ENCODE results near the gene LYSMD4. TPM values are rescaled to one million over a fixed set of nuclear protein-coding genes. Genes with fewer than 3 reads are reported as not detected.

LYSMD4 gene
- total and polyA plus RNA-seq, 2 of the 8 experiments (the other 6 are each of a cell fraction or from before 2014, with no cell fraction given): 7.5 to 17.5 TPM

DNA sequence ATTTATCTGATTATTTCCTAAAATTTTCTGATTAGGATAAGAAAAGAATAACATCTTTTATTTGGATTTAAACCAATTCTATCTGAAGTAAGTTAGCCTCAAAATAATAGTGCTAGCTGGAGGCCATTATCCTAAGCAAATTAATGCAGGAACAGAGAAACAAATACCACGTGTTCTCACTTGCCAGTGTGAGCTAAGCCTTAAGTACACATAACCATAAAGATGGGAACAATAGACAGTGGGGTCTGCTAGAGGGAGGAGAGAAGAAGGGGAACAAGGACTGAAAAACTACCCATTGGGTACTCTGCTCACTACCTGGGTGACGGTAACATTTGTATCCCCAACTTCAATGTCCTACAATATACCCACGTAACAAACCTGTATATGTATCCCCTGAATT lies 31.3 kb upstream of the LYSMD4 start:
- CTCF ChIA-PET (ENCODE audit: partially characterized antibody): no interaction called here
- WGBS, 2 experiments (ENCODE audit: extremely low coverage in 1 of 2, insufficient coverage in 1 of 2, insufficient read length in 1 of 2, insufficient replicate concordance in 2 of 2, low coverage in 1 of 2, low lambda C conversion rate in 2 of 2, missing lambda C conversion rate in 1 of 2): 76% methylated on average over 3 of the region's 3 CpGs; no CpG with 5 or more reads in 1 of the 2 experiments
- no peak overlapping the region for H2AFZ ChIP-seq (ENCODE audit: low read length)

More for the DNA sequence above, 31.3 kb upstream of the LYSMD4 start:
- H2BK20ac ChIP-seq (ENCODE audit: low read length): no peak overlapping the region
- no peak overlapping the region for H3K4me2 ChIP-seq (ENCODE audit: insufficient read depth in 1 of 2, low read depth in 2 of 2, low read length in 2 of 2)
- POLR2A ChIA-PET (ENCODE audit: partially characterized antibody): no interaction called here
- no peak overlapping the region for H3K14ac ChIP-seq (ENCODE audit: insufficient read length)
- H3K4me3 ChIP-seq (ENCODE audit: extremely low read depth in 1 of 4, insufficient read depth in 2 of 4, low read depth in 3 of 4, low read length in 4 of 4): no peak overlapping the region
- H2BK12ac ChIP-seq (ENCODE audit: low read depth, low read length): no peak overlapping the region
- H2BK120ac ChIP-seq (replicated peaks; ENCODE audit: low read depth, low read length): no peak overlapping the region
- H3K4ac ChIP-seq (replicated peaks; ENCODE audit: insufficient read length, low read depth, low read length): no peak overlapping the region
- H3K23me2 ChIP-seq (ENCODE audit: low read depth, low read length): no peaks in the 10 kb centered on the region
- TF ChIP-seq CTBP2 (IDR thresholded peaks at IDR 0.05; ENCODE audit: borderline replicate concordance, insufficient read depth, insufficient read length, low read length): no peak
- no peaks in the 10 kb centered on the region for H3K79me2 ChIP-seq (ENCODE audit: control insufficient read depth in 1 of 2, insufficient read depth in 2 of 2, low read length in 2 of 2)
- H4K5ac ChIP-seq (ENCODE audit: insufficient read length, low read depth, low read length): no peak overlapping the region
- FAIRE-seq: no peak
- H3K18ac ChIP-seq (ENCODE audit: extremely low read depth, low read length): no peak overlapping the region
- H3K9me3 ChIP-seq (ENCODE audit: insufficient read depth in 2 of 2, low read depth in 1 of 2, low read length in 1 of 2): no peaks in the 10 kb centered on the region
- no peaks in the 10 kb centered on the region for H3K27me3 ChIP-seq (replicated peaks in 1 of 4; ENCODE audit: control insufficient read depth in 3 of 4, extremely low read depth in 1 of 4, insufficient read depth in 3 of 4, low read length in 3 of 4)
- H3K56ac ChIP-seq (replicated peaks; ENCODE audit: insufficient read length, low read depth, low read length): no peak overlapping the region
- no peak overlapping the region for H4K8ac ChIP-seq (ENCODE audit: extremely low read depth, insufficient read depth, low read length)
- H3K9ac ChIP-seq (replicated peaks in 1 of 4; ENCODE audit: extremely low read depth in 1 of 4, low read depth in 3 of 4, low read length in 3 of 4): no peak overlapping the region
- no peaks in the 10 kb centered on the region for H3K4me1 ChIP-seq (replicated peaks in 1 of 4; ENCODE audit: control insufficient read depth in 3 of 4, insufficient read depth in 4 of 4, low read length in 3 of 4)
- DNase-seq (ENCODE audit: low read depth in 1 of 2, low spot score in 2 of 2): no peak
- H2AK5ac ChIP-seq (ENCODE audit: low read depth, low read length): no peak overlapping the region
- H2BK5ac ChIP-seq (ENCODE audit: low read depth, low read length): no peak overlapping the region
- H3K79me1 ChIP-seq (ENCODE audit: low read depth, low read length): no peaks in the 10 kb centered on the region
- H4K91ac ChIP-seq (replicated peaks; ENCODE audit: insufficient read length, low read length): no peak overlapping the region
- no peaks in the 10 kb centered on the region for H3K36me3 ChIP-seq (ENCODE audit: control insufficient read depth in 2 of 4, insufficient read depth in 4 of 4, low read length in 3 of 4)
- H2BK15ac ChIP-seq (ENCODE audit: low read length): no peak overlapping the region
- no peak overlapping the region for H3K23ac ChIP-seq (ENCODE audit: insufficient read length)
- H3K27ac ChIP-seq (ENCODE audit: low read depth, low read length): no peak overlapping the region
- no peaks in the 10 kb centered on the region for H4K20me1 ChIP-seq (replicated peaks in 1 of 2; ENCODE audit: control insufficient read depth in 1 of 2, insufficient read depth in 2 of 2, low read length in 2 of 2)

Measured in H1 (cell line).